Esophagus squamous epithelium (tissue), 4 donors: ENCODE results near the gene NCKAP5.

Experiments
- POLR2A ChIP-seq, 4 donors: fragments of 450-650 bp; IDR thresholded peaks; one replicate each; pipeline ENCODE4 v1.6.1; 2017; ENCODE audit warnings: antibody characterized with exemption in 4 of 4, mild to moderate bottlenecking in 4 of 4, moderate library complexity in 3 of 4
- TF ChIP-seq, protein P1 (sequence below), 6 experiments: fragments of 450-650 bp in 4 of 6; fragments of 200-600 bp in 2 of 6; sonication (generic) in 2 of 6; IDR thresholded peaks; one replicate each; pipeline ENCODE4 v1.5.1; 2016 to 2019; ENCODE audit warnings: antibody characterized with exemption in 6 of 6, mild to moderate bottlenecking in 4 of 6, moderate library complexity in 4 of 6

DNA sequence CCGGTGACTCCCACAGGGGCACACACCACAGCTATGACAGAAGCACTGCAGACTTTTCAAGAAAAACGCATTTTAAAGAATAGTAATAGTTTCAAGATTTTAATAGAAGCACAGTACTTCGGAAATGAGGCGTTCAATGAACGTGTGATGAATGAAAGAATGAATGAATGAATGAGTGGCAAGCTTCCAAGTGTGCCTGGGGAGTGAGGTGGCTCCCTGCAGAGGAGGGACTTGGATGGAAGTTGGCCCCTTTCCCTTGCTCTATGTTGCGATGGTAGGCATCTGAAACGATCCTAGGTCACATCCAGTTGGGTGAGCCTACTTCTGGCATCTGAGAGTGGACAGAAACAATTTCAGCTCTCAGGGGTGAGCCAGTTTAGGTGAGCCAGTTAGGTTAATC is 65.6 kb downstream of the NCKAP5 start:
- TF ChIP-seq, protein P1, sequence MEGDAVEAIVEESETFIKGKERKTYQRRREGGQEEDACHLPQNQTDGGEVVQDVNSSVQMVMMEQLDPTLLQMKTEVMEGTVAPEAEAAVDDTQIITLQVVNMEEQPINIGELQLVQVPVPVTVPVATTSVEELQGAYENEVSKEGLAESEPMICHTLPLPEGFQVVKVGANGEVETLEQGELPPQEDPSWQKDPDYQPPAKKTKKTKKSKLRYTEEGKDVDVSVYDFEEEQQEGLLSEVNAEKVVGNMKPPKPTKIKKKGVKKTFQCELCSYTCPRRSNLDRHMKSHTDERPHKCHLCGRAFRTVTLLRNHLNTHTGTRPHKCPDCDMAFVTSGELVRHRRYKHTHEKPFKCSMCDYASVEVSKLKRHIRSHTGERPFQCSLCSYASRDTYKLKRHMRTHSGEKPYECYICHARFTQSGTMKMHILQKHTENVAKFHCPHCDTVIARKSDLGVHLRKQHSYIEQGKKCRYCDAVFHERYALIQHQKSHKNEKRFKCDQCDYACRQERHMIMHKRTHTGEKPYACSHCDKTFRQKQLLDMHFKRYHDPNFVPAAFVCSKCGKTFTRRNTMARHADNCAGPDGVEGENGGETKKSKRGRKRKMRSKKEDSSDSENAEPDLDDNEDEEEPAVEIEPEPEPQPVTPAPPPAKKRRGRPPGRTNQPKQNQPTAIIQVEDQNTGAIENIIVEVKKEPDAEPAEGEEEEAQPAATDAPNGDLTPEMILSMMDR (IDR thresholded peaks at IDR 0.05): no peak
- TF ChIP-seq POLR2A (IDR thresholded peaks at IDR 0.05): no peak
